PC-9 (cell line): Measurements from ENCODE around the gene TTC8.

ENCODE experiments used
- EZH2 ChIP-seq: fragments of 200-600 bp; sonication (generic); IDR thresholded peaks from 2 replicates; pipeline ENCODE4 v1.8.0; 2017; ENCODE audit warnings: antibody characterized with exemption, low read depth
- TF ChIP-seq, protein P1 (sequence below): fragments of 200-600 bp; sonication (generic); conservative IDR thresholded peaks from 2 replicates; pipeline ENCODE4 v1.6.1; 2017; ENCODE audit warnings: mixed run types, antibody characterized with exemption, mild to moderate bottlenecking, moderate library complexity

DNA sequence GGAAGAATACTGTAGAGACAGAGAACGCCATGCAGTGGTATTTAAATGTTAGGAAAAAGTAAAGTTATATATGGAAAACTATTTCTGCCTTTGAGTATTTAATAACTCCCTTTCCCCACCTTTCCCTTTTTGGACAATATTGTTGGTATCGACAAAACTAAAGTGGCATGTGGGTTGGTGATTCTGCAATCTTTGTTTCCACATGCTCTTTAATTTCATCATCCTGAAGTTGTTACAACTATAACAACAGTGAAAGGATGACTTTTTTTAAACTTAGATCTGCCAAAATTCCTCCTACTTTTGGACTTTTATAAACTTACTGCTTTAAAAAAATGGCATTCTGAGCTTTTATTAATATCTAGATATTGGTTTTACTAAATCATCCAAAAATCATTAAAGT, 25.3 kb downstream of the TTC8 start:
- TF ChIP-seq, protein P1, sequence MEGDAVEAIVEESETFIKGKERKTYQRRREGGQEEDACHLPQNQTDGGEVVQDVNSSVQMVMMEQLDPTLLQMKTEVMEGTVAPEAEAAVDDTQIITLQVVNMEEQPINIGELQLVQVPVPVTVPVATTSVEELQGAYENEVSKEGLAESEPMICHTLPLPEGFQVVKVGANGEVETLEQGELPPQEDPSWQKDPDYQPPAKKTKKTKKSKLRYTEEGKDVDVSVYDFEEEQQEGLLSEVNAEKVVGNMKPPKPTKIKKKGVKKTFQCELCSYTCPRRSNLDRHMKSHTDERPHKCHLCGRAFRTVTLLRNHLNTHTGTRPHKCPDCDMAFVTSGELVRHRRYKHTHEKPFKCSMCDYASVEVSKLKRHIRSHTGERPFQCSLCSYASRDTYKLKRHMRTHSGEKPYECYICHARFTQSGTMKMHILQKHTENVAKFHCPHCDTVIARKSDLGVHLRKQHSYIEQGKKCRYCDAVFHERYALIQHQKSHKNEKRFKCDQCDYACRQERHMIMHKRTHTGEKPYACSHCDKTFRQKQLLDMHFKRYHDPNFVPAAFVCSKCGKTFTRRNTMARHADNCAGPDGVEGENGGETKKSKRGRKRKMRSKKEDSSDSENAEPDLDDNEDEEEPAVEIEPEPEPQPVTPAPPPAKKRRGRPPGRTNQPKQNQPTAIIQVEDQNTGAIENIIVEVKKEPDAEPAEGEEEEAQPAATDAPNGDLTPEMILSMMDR: no peak
- no peak for TF ChIP-seq EZH2
